A549 (cell line): ENCODE data around the gene OR9A2.

Experiments used
- CEBPB ChIP-seq, 2 experiments: fragments of >200 bp in 1 of 2; sonication (Bioruptor Twin) in 1 of 2; formaldehyde crosslinking in 1 of 2; IDR thresholded peaks; 2 replicates each; pipeline ENCODE4 v1.6.1; 2012 to 2016
- EP300 ChIP-seq, 2 experiments: fragments of >200 bp; sonication (Bioruptor Twin); formaldehyde crosslinking; IDR thresholded peaks; 2 replicates in 1 of 2; 3 replicates in 1 of 2; pipeline ENCODE4 v1.6.1; 2016 to 2017
- ESRRA ChIP-seq: fragments of 150-350 bp; IDR thresholded peaks from 2 replicates; pipeline ENCODE4 v1.6.1; 2014; ENCODE audit warnings: mild to moderate bottlenecking, low read length, borderline replicate concordance
- FOSL2 ChIP-seq, 2 experiments: fragments of 450-650 bp in 1 of 2; fragments of >200 bp in 1 of 2; sonication (Bioruptor Twin) in 1 of 2; formaldehyde crosslinking; IDR thresholded peaks; 2 replicates each; pipeline versions ENCODE4 v1.5.0 to v1.6.1; 2016 to 2020; ENCODE audit warnings: mild to moderate bottlenecking in 1 of 2, moderate library complexity in 1 of 2
- POLR2A ChIP-seq: IDR thresholded peaks from 2 replicates; pipeline ENCODE4 v1.6.1; 2012; ENCODE audit warnings: mild to moderate bottlenecking, low read length
- RFX5 ChIP-seq: fragments of 450-650 bp; IDR thresholded peaks from 2 replicates; pipeline ENCODE4 v1.7.1; 2014; ENCODE audit warnings: antibody characterized with exemption, mild to moderate bottlenecking, moderate library complexity
- SMC3 ChIP-seq: fragments of >200 bp; sonication (Bioruptor Twin); formaldehyde crosslinking; IDR thresholded peaks from 3 replicates; pipeline ENCODE4 v1.6.1; 2018; ENCODE audit warnings: inconsistent platforms
- ZFP36 ChIP-seq: fragments of 450-650 bp; IDR thresholded peaks from 2 replicates; pipeline ENCODE4 v1.6.1; 2014; ENCODE audit warnings: borderline replicate concordance; ENCODE audit not compliant: partially characterized antibody
- ZSCAN20 ChIP-seq: fragments of 250-450 bp; sonication (Bioruptor Pico); IDR thresholded peaks from 2 replicates; pipeline ENCODE4 v1.8.0; 2022; ENCODE audit warnings: mild to moderate bottlenecking, moderate library complexity
- TF ChIP-seq, protein P1 (sequence below): fragments of 200-600 bp; sonication (generic); IDR thresholded peaks from 2 replicates; pipeline ENCODE4 v1.6.1; 2016; ENCODE audit warnings: antibody characterized with exemption, mild to moderate bottlenecking, moderate library complexity
- TF ChIP-seq, protein P2 (sequence below): fragments of >200 bp; sonication (Bioruptor Twin); formaldehyde crosslinking; IDR thresholded peaks from 3 replicates; pipeline ENCODE4 v1.5.1; 2016
- TF ChIP-seq, protein P3 (sequence below): fragments of 450-650 bp; IDR thresholded peaks from 2 replicates; pipeline ENCODE4 v1.6.1; 2014; ENCODE audit warnings: antibody characterized with exemption
- TF ChIP-seq, protein P4 (sequence below): IDR thresholded peaks from 2 replicates; pipeline ENCODE4 v1.6.1; 2012

DNA sequence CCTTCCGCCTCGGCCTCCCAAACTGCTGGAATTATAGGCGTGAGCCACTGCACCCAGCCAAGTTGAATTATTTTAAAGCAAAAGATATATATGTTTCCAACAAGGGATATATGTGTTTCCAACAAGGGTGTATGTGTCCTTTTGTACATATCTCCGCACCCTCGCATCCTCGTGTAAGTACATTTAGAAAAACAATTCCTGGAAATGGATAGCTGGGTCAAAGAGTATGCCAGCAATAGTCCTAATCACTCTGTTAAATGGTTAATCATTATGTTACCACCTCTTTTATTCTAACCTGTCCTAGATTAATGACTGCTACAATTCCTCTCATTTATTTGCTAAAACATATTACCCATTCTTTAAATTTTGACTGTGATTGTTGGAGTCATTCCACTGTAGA lies 28.0 kb downstream of the OR9A2 start:
- TF ChIP-seq, protein P1, sequence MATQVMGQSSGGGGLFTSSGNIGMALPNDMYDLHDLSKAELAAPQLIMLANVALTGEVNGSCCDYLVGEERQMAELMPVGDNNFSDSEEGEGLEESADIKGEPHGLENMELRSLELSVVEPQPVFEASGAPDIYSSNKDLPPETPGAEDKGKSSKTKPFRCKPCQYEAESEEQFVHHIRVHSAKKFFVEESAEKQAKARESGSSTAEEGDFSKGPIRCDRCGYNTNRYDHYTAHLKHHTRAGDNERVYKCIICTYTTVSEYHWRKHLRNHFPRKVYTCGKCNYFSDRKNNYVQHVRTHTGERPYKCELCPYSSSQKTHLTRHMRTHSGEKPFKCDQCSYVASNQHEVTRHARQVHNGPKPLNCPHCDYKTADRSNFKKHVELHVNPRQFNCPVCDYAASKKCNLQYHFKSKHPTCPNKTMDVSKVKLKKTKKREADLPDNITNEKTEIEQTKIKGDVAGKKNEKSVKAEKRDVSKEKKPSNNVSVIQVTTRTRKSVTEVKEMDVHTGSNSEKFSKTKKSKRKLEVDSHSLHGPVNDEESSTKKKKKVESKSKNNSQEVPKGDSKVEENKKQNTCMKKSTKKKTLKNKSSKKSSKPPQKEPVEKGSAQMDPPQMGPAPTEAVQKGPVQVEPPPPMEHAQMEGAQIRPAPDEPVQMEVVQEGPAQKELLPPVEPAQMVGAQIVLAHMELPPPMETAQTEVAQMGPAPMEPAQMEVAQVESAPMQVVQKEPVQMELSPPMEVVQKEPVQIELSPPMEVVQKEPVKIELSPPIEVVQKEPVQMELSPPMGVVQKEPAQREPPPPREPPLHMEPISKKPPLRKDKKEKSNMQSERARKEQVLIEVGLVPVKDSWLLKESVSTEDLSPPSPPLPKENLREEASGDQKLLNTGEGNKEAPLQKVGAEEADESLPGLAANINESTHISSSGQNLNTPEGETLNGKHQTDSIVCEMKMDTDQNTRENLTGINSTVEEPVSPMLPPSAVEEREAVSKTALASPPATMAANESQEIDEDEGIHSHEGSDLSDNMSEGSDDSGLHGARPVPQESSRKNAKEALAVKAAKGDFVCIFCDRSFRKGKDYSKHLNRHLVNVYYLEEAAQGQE, result no peak
- TF ChIP-seq, protein P2, sequence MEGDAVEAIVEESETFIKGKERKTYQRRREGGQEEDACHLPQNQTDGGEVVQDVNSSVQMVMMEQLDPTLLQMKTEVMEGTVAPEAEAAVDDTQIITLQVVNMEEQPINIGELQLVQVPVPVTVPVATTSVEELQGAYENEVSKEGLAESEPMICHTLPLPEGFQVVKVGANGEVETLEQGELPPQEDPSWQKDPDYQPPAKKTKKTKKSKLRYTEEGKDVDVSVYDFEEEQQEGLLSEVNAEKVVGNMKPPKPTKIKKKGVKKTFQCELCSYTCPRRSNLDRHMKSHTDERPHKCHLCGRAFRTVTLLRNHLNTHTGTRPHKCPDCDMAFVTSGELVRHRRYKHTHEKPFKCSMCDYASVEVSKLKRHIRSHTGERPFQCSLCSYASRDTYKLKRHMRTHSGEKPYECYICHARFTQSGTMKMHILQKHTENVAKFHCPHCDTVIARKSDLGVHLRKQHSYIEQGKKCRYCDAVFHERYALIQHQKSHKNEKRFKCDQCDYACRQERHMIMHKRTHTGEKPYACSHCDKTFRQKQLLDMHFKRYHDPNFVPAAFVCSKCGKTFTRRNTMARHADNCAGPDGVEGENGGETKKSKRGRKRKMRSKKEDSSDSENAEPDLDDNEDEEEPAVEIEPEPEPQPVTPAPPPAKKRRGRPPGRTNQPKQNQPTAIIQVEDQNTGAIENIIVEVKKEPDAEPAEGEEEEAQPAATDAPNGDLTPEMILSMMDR, result no peak
- TF ChIP-seq POLR2A, result no peak
- no peak for TF ChIP-seq SMC3
- no peak for TF ChIP-seq EP300 (IDR thresholded peaks at IDR 0.05)
- TF ChIP-seq, protein P3, sequence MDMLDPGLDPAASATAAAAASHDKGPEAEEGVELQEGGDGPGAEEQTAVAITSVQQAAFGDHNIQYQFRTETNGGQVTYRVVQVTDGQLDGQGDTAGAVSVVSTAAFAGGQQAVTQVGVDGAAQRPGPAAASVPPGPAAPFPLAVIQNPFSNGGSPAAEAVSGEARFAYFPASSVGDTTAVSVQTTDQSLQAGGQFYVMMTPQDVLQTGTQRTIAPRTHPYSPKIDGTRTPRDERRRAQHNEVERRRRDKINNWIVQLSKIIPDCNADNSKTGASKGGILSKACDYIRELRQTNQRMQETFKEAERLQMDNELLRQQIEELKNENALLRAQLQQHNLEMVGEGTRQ, result no peak
- TF ChIP-seq ESRRA, result no peak
- TF ChIP-seq FOSL2 (IDR thresholded peaks at IDR 0.05), result no peak
- no peak for TF ChIP-seq FOSL2 (CRISPR knock-in tag; IDR thresholded peaks at IDR 0.05)
- no peak for TF ChIP-seq RFX5
- no peak for TF ChIP-seq ZFP36
- TF ChIP-seq, protein P4, sequence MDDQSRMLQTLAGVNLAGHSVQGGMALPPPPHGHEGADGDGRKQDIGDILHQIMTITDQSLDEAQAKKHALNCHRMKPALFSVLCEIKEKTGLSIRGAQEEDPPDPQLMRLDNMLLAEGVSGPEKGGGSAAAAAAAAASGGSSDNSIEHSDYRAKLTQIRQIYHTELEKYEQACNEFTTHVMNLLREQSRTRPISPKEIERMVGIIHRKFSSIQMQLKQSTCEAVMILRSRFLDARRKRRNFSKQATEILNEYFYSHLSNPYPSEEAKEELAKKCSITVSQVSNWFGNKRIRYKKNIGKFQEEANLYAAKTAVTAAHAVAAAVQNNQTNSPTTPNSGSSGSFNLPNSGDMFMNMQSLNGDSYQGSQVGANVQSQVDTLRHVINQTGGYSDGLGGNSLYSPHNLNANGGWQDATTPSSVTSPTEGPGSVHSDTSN, result no peak
- no peak for TF ChIP-seq ZSCAN20 (CRISPR knock-in tag)
- TF ChIP-seq CEBPB (IDR thresholded peaks at IDR 0.05), result no peak
